Measurements from ENCODE around the gene RRAS. TPM values are rescaled to one million over a fixed set of nuclear protein-coding genes. Genes with fewer than 3 reads are reported as not detected.

Gene RRAS
- polyA plus RNA-seq, 1 experiment, result 64.2 TPM

GRCh38 chr19:49677231-49677900 lies 37.4 kb upstream of the RRAS start, which contains the start of gene PRMT1:
Gene PRMT1 (plus strand): TSS chr19:49677271. CDS start chr19:49677281, 10 bp downstream.
- H3K27me3 ChIP-seq (ENCODE audit: control insufficient read depth, insufficient read depth, low read length), result no peaks in the 10 kb centered on the region
- H3K4me3 ChIP-seq (ENCODE audit: low read depth, low read length), result peak within 1 kb of the TSS; percentile 98
- no peak for TF ChIP-seq CTCF (IDR thresholded peaks at IDR 0.05; ENCODE audit: low read depth, low read length)
- ChIA-PET POLR2A (interaction anchor here (1.0 to 2.8 kb wide), 6 partner anchors 12 to 200 kb away, joined by 3 to 18 read pairs (median 8); partner anchors contain the start of genes ADM5, AKT1S1, CPT1C and PRR12), CTCF (interaction anchor here (1.2 to 1.8 kb wide), 2 partner anchors 13 to 131 kb away, joined by 4 read pairs; no protein-coding TSS in a partner anchor)
- peaks cover 4% of the 10 kb centered on the region; the same call in 1 of the 2 replicates for H3K9me3 ChIP-seq (ENCODE audit: control insufficient read depth, insufficient read depth, low read length)
- H3K27ac ChIP-seq (ENCODE audit: low read depth, low read length), result peak within 1 kb of the TSS; percentile 94
- no peak for DNase-seq (ENCODE audit: low read depth, low spot score)

- no peaks in the 10 kb centered on the region for H3K27me3 ChIP-seq (ENCODE audit: control insufficient read depth, insufficient read depth, low read length)
- CTCF ChIA-PET, result interaction anchor here (0.7 to 1.4 kb wide), 3 partner anchors 8 to 107 kb away, joined by 4 to 10 read pairs (median 9); no protein-coding TSS in a partner anchor
- peak overlapping the region; percentile 98 for H3K4me3 ChIP-seq (ENCODE audit: low read depth, low read length)
- TF ChIP-seq CTCF (IDR thresholded peaks at IDR 0.05; ENCODE audit: low read depth, low read length), result no peak
- peaks cover 4% of the 10 kb centered on the region; the same call in 1 of the 2 replicates for H3K9me3 ChIP-seq (ENCODE audit: control insufficient read depth, insufficient read depth, low read length)
- POLR2A ChIA-PET, result interaction anchor here (0.5 to 2.8 kb wide), 12 partner anchors 10 to 200 kb away, joined by 3 to 18 read pairs (median 5); partner anchors contain the start of genes ADM5, AKT1S1, BCL2L12 and CPT1C
- DNase-seq (ENCODE audit: low read depth, low spot score), result peak; percentile 100
- H3K27ac ChIP-seq (ENCODE audit: low read depth, low read length), result peak overlapping the region; percentile 85
Observed at GRCh38 chr19:49676784-49677230, 36.9 kb upstream of the RRAS start.

DNA sequence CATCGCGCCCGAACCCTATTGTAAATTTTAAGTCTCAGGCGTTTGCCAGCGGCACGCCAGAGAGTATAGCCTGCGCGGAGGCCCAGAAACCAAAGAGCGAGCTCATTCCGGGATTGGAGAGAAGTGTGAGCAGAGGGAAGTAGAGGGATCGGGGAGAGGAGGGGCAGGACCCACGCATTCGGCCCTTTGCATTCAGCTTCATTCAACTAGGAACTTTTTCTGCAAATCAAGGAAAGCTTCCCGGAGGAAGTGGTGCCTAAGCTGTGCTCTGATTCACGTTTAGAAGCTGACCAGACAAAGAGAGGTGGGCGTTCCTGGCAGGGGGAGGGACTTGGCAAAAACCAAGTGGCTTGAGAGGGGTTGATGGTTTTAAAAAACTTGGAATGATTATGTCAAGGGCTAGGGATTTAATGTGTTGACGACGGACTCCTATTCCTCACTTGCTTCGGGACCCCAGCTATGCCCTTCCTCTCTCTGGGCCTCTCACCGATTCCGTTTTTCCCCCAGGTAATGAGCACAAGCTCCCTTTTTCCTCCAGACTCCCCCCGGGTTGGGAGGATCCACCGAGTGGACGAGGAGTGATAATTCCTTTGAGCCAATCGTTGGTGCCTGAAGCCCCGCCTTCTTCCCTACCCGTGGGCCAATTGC lies 36.3 kb upstream of the RRAS start:
- ChIA-PET POLR2A (interaction anchor here (0.5 to 2.8 kb wide), 12 partner anchors 10 to 201 kb away, joined by 3 to 18 read pairs (median 5); partner anchors contain the start of genes ADM5, AKT1S1, BCL2L12 and CPT1C), CTCF (interaction anchor here (0.7 to 1.4 kb wide), 3 partner anchors 9 to 106 kb away, joined by 4 to 10 read pairs (median 9); no protein-coding TSS in a partner anchor)
- TF ChIP-seq CTCF (IDR thresholded peaks at IDR 0.05; ENCODE audit: low read depth, low read length), result no peak
- peaks cover 4% of the 10 kb centered on the region; the same call in 1 of the 2 replicates for H3K9me3 ChIP-seq (ENCODE audit: control insufficient read depth, insufficient read depth, low read length)
- peak overlapping the region; percentile 94 for H3K27ac ChIP-seq (ENCODE audit: low read depth, low read length)
- H3K27me3 ChIP-seq (ENCODE audit: control insufficient read depth, insufficient read depth, low read length), result no peaks in the 10 kb centered on the region
- DNase-seq (ENCODE audit: low read depth, low spot score), result peak; percentile 86
- H3K4me3 ChIP-seq (ENCODE audit: low read depth, low read length), result peak overlapping the region; percentile 55

GRCh38 chr19:49672131-49672919 lies 32.4 kb upstream of the RRAS start:
- TF ChIP-seq CTCF (IDR thresholded peaks at IDR 0.05; ENCODE audit: low read depth, low read length), result peak; percentile 97
- no peak for DNase-seq (ENCODE audit: low read depth, low spot score)
- POLR2A ChIA-PET, result no interaction called here

More at GRCh38 chr19:49672131-49672919, 32.4 kb upstream of the RRAS start:
- CTCF ChIA-PET, result interaction anchor here (0.5 to 2.0 kb wide), 15 partner anchors 8 to 169 kb away, joined by 3 to 12 read pairs (median 4); partner anchors contain the start of gene RRAS
- H3K27me3 ChIP-seq (ENCODE audit: control insufficient read depth, insufficient read depth, low read length), result no peaks in the 10 kb centered on the region
- no peak overlapping the region for H3K27ac ChIP-seq (ENCODE audit: low read depth, low read length)
- no peak overlapping the region for H3K4me3 ChIP-seq (ENCODE audit: low read depth, low read length)
- peaks cover 3% of the 10 kb centered on the region; the same call in 1 of the 2 replicates for H3K9me3 ChIP-seq (ENCODE audit: control insufficient read depth, insufficient read depth, low read length)

Data from AG04450 (cell line).